GM12872 (cell line): ENCODE data around the gene PFDN2.

Source experiments
- CTCF ChIP-seq: IDR thresholded peaks from 3 replicates; pipeline ENCODE4 v1.5.1; 2011; ENCODE audit warnings: low read depth, mild to moderate bottlenecking, low read length, moderate library complexity; ENCODE audit not compliant: insufficient read depth

Gene PFDN2

GRCh38 chr1:161162052-161162451, 44.2 kb upstream of the PFDN2 start:
- no peak for TF ChIP-seq CTCF

- TF ChIP-seq CTCF, result no peak
These were observed 43.8 kb upstream of the PFDN2 start for GRCh38 chr1:161161652-161162051.

GRCh38 chr1:161160671-161161145, 42.9 kb upstream of the PFDN2 start:
- TF ChIP-seq CTCF, result no peak

GRCh38 chr1:161159913-161160243, 42.0 kb upstream of the PFDN2 start:
- TF ChIP-seq CTCF, result no peak

GRCh38 chr1:161159087-161159912, 41.5 kb upstream of the PFDN2 start, which contains the start of gene USP21:
Gene USP21, plus strand, starts transcription at chr1:161159500. Its CDS starts 1,141 bp downstream, at chr1:161160641.
- no peak for TF ChIP-seq CTCF

GRCh38 chr1:161158316-161159010, 40.6 kb upstream of the PFDN2 start:
- TF ChIP-seq CTCF, result no peak

- TF ChIP-seq CTCF, result no peak
These were observed 40.0 kb upstream of the PFDN2 start for GRCh38 chr1:161157867-161158266.
